Neural cell (in vitro differentiated cells): ENCODE results near the gene CXCR1. TPM values are rescaled to one million over a fixed set of nuclear protein-coding genes. Genes with fewer than 3 reads are reported as not detected.
"Not testable (repeated sequence)": the region's sequence is repeated elsewhere in the genome, so short reads cannot be mapped to it uniquely, and the experiment has no call there.

Experiments used
- H2AFZ ChIP-seq: fragments of 200-600, 300-800 bp; sonication (generic), shearing (Covaris generic); 2 replicates; pipeline ENCODE4 v1.6.0; 2014; ENCODE audit warnings: low read depth, mild to moderate bottlenecking, antibody characterized with exemption, low read length, moderate library complexity
- H3F3A ChIP-seq: fragments of 200-600 bp; shearing (Covaris generic); 2 replicates; pipeline ENCODE4 v1.6.1; 2016; ENCODE audit warnings: mild to moderate bottlenecking, moderate library complexity, mixed read lengths, antibody characterized with exemption, low read length; ENCODE audit not compliant: insufficient read depth, poor library complexity, severe bottlenecking
- H3K27ac ChIP-seq: fragments of 200-600, 300-800 bp; sonication (generic), shearing (Covaris generic); 2 replicates; pipeline ENCODE4 v1.5.1; 2014; ENCODE audit warnings: mild to moderate bottlenecking, low read length, moderate library complexity
- H3K27me3 ChIP-seq: fragments of 300-800, 200-600 bp; sonication (generic), shearing (Covaris generic); 2 replicates; pipeline ENCODE4 v1.6.0; 2014; ENCODE audit warnings: mild to moderate bottlenecking, low read depth, low read length, moderate library complexity; ENCODE audit not compliant: insufficient read depth
- H3K36me3 ChIP-seq: fragments of 300-800, 200-600 bp; sonication (generic), shearing (Covaris generic); 2 replicates; pipeline ENCODE4 v1.5.1; 2014; ENCODE audit warnings: mild to moderate bottlenecking, antibody characterized with exemption, low read length, moderate library complexity; ENCODE audit not compliant: insufficient read depth
- H3K4me2 ChIP-seq: fragments of 300-800, 200-600 bp; sonication (generic), shearing (Covaris generic); 2 replicates; pipeline ENCODE4 v1.6.0; 2014; ENCODE audit warnings: mild to moderate bottlenecking, low read length
- H3K4me3 ChIP-seq: fragments of 300-800, 200-600 bp; sonication (generic), shearing (Covaris generic); 2 replicates; pipeline ENCODE4 v1.5.1; 2014; ENCODE audit warnings: mild to moderate bottlenecking, low read length, moderate library complexity
- H3K79me2 ChIP-seq: fragments of 200-600 bp; shearing (Covaris generic); replicated peaks from 2 replicates; pipeline ENCODE4 v1.6.0; 2014; ENCODE audit warnings: mild to moderate bottlenecking, low read length, moderate library complexity; ENCODE audit not compliant: insufficient read depth
- H3K9ac ChIP-seq: fragments of 300-800, 200-600 bp; sonication (generic), shearing (Covaris generic); 2 replicates; pipeline ENCODE4 v1.6.1; 2016; ENCODE audit warnings: mild to moderate bottlenecking, low read length, mixed read lengths
- H3K9me2 ChIP-seq: fragments of 200-600 bp; shearing (Covaris generic); 2 replicates; pipeline ENCODE4 v1.6.1; 2016; ENCODE audit warnings: mild to moderate bottlenecking, low read length, mixed read lengths; ENCODE audit not compliant: insufficient read depth
- H3K9me3 ChIP-seq: fragments of 200-600, 300-800 bp; sonication (generic), shearing (Covaris generic); 2 replicates; pipeline ENCODE4 v1.6.1; 2016; ENCODE audit warnings: mild to moderate bottlenecking, mixed run types, low read length, moderate library complexity, mixed read lengths
- H4K20me1 ChIP-seq: fragments of 200-600 bp; shearing (Covaris generic); 2 replicates; pipeline ENCODE4 v1.6.1; 2016; ENCODE audit warnings: mild to moderate bottlenecking, mixed run types; ENCODE audit not compliant: insufficient read depth
- CTCF ChIP-seq: fragments of 450-650 bp; IDR thresholded peaks from 2 replicates; pipeline ENCODE4 v1.5.1; 2014; ENCODE audit warnings: antibody characterized with exemption, mild to moderate bottlenecking, moderate library complexity; ENCODE audit not compliant: poor library complexity, severe bottlenecking
- EP300 ChIP-seq: fragments of 450-650 bp; conservative IDR thresholded peaks from 2 replicates; pipeline ENCODE4 v1.6.1; 2014; ENCODE audit warnings: antibody characterized with exemption, mild to moderate bottlenecking, moderate library complexity; ENCODE audit not compliant: poor library complexity, severe bottlenecking
- EZH2 ChIP-seq: fragments of 200-600, 300-800 bp; shearing (Covaris generic), sonication (generic); IDR thresholded peaks from 2 replicates; pipeline ENCODE4 v1.6.1; 2014; ENCODE audit warnings: antibody characterized with exemption, low read length, borderline replicate concordance, mild to moderate bottlenecking; ENCODE audit not compliant: insufficient read depth, poor library complexity, severe bottlenecking
- MXI1 ChIP-seq: fragments of 450-650 bp; conservative IDR thresholded peaks from 2 replicates; pipeline ENCODE4 v1.6.1; 2014; ENCODE audit warnings: antibody characterized with exemption, mild to moderate bottlenecking; ENCODE audit not compliant: poor library complexity, severe bottlenecking
- POLR2AphosphoS5 ChIP-seq: IDR thresholded peaks from 2 replicates; pipeline ENCODE4 v1.6.1; 2012
- RAD21 ChIP-seq: fragments of 450-650 bp; conservative IDR thresholded peaks from 2 replicates; pipeline ENCODE4 v1.6.1; 2014; ENCODE audit warnings: antibody characterized with exemption, mild to moderate bottlenecking, moderate library complexity
- REST ChIP-seq: IDR thresholded peaks from 2 replicates; pipeline ENCODE4 v1.6.1; 2012; ENCODE audit warnings: borderline replicate concordance
- SMC3 ChIP-seq: fragments of 450-650 bp; conservative IDR thresholded peaks from 2 replicates; pipeline ENCODE4 v1.6.1; 2014; ENCODE audit warnings: antibody characterized with exemption, mild to moderate bottlenecking, moderate library complexity; ENCODE audit not compliant: poor library complexity
- TAF1 ChIP-seq: IDR thresholded peaks from 2 replicates; pipeline ENCODE4 v1.6.1; 2012; ENCODE audit warnings: low read depth
- polyA plus RNA-seq: library from polyadenylated mRNA; depleted of rRNA; stranded (reverse); fragments of >200 nt; gene quantifications from 2 replicates; pipeline ENCODE4 v1.2.3, GENCODE V29; 2014

Gene CXCR1
- polyA plus RNA-seq, 1 donor from 2014 or later: not detected

- Histone ChIP-seq H3F3A (no peaks in the 10 kb centered on the region), H3K36me3 (no peaks in the 10 kb centered on the region), H2AFZ (no peak overlapping the region), H3K9me3 (no peaks in the 10 kb centered on the region), H4K20me1 (no peaks in the 10 kb centered on the region), H3K4me2 (no peak overlapping the region), H3K27me3 (no peaks in the 10 kb centered on the region), H3K79me2 (no peaks in the 10 kb centered on the region), H3K27ac (no peak overlapping the region), H3K4me3 (no peak overlapping the region), H3K9me2 (no peaks in the 10 kb centered on the region), H3K9ac (no peak overlapping the region)
- TF ChIP-seq EP300 (no peak), REST (no peak), MXI1 (no peak), POLR2AphosphoS5 (no peak), CTCF (no peak), EZH2 (no peak), TAF1 (no peak), RAD21 (no peak), SMC3 (no peak)
Measured at GRCh38 chr2:218125095-218125494, 41.7 kb downstream of the CXCR1 start.

- H3K9me2 ChIP-seq: no peaks in the 10 kb centered on the region
- H3K4me3 ChIP-seq: no peak overlapping the region
- no peaks in the 10 kb centered on the region for H4K20me1 ChIP-seq
- H3K79me2 ChIP-seq: no peaks in the 10 kb centered on the region
- H3K27ac ChIP-seq: no peak overlapping the region
- no peaks in the 10 kb centered on the region for H3F3A ChIP-seq
- no peaks in the 10 kb centered on the region for H3K9me3 ChIP-seq
- no peak overlapping the region for H3K9ac ChIP-seq
- no peak overlapping the region for H2AFZ ChIP-seq
- H3K27me3 ChIP-seq: no peaks in the 10 kb centered on the region
- no peak overlapping the region for H3K4me2 ChIP-seq
- H3K36me3 ChIP-seq: no peaks in the 10 kb centered on the region
- TF ChIP-seq RAD21: no peak
- TF ChIP-seq REST: no peak
- TF ChIP-seq TAF1: no peak
Measured at GRCh38 chr2:218123986-218124385, 42.8 kb downstream of the CXCR1 start.

GRCh38 chr2:218122286-218122685 lies 44.5 kb downstream of the CXCR1 start:
- H3K27ac ChIP-seq, H3K9me2 ChIP-seq, H4K20me1 ChIP-seq: not testable (repeated sequence)

GRCh38 chr2:218121789-218122188 lies 45.0 kb downstream of the CXCR1 start:
- H3K79me2 ChIP-seq, H2AFZ ChIP-seq, H3K9me3 ChIP-seq, H3K27me3 ChIP-seq, H3K4me2 ChIP-seq, H3F3A ChIP-seq, H3K27ac ChIP-seq, H3K4me3 ChIP-seq, H4K20me1 ChIP-seq, H3K9ac ChIP-seq, H3K9me2 ChIP-seq, H3K36me3 ChIP-seq: not testable (repeated sequence)

More at GRCh38 chr2:218122286-218122685, 44.5 kb downstream of the CXCR1 start:
- H3K27me3 ChIP-seq, H3K36me3 ChIP-seq, H3K9ac ChIP-seq, H2AFZ ChIP-seq, H3K9me3 ChIP-seq, H3K4me3 ChIP-seq, H3K79me2 ChIP-seq, H3F3A ChIP-seq, H3K4me2 ChIP-seq: not testable (repeated sequence)
